ENCODE results near the gene TEX2.
"Not testable (repeated sequence)": the region's sequence is repeated elsewhere in the genome, so short reads cannot be mapped to it uniquely, and the experiment has no call there.

The TEX2 gene

DNA sequence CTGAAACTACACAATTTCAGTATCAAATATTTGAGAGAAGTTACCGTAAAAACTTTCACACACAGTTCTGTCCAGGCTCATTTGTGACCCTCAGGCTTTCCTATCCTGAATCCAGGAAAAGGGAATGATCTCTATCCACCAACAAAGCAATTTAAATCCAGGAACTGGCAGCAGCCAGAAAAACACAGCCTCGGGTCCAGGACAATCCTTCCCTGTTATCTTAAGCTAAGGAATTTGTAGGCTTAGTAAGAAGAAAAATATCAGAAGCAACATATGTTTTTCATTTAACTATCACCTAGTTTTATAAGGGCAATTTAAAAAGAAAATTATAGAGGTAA, 47.1 kb downstream of the TEX2 start:
- DNase-seq (ENCODE audit: extremely low read depth in 1 of 2, low read depth in 1 of 2), result no peak

GRCh38 chr17:64214950-64215349, 48.1 kb downstream of the TEX2 start:
- no peak for DNase-seq (ENCODE audit: extremely low read depth in 1 of 2, low read depth in 1 of 2)

- no peak for DNase-seq (ENCODE audit: extremely low read depth in 1 of 2, low read depth in 1 of 2)
These were observed 48.9 kb downstream of the TEX2 start for GRCh38 chr17:64213995-64214811.

GRCh38 chr17:64212122-64212521, 50.9 kb downstream of the TEX2 start:
- DNase-seq (ENCODE audit: extremely low read depth in 1 of 2, low read depth in 1 of 2), result no peak

DNA sequence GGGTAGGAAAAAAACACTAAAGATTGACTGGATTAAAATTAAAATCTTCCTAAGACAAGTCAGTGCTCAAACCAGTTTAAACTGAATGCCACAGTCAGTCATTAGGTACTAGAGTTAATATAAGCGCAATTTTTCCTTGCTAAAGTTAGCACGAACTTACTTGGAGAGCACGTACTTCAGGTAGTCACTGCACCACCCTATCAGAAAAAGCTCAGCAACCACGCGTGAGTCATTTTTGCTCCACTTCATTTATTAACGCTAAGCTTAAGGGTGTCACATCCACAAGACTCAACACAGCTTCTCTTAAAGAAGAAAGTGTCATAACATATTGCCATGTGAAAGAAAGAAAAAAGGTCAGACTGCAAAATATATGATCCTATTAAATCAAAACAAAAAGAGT, 53.1 kb downstream of the TEX2 start:
- no peak for DNase-seq (ENCODE audit: extremely low read depth in 1 of 2, low read depth in 1 of 2)

GRCh38 chr17:64209356-64209941, 53.6 kb downstream of the TEX2 start:
- no peak for DNase-seq (ENCODE audit: extremely low read depth in 1 of 2, low read depth in 1 of 2)

DNA sequence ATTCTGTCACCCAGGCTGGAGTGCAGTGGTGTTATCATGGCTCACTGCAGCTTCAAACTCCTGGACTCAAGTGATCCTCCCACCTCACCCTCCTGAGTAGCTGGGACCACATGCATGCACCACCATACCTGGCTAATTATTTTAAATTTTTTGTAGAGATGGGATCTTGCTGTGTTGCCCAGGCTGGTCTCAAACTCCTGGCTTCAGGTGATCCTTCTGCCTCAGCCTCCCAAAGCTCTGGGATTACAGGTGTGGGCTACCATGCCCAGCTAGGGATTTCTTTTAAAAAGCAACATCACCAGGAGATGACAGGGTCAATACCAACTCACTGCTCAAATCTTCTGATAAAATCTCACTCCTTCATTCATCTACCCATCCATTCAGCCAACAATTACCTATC, 54.4 kb downstream of the TEX2 start:
- DNase-seq (ENCODE audit: extremely low read depth in 1 of 2, low read depth in 1 of 2), result not testable (repeated sequence)

DNA sequence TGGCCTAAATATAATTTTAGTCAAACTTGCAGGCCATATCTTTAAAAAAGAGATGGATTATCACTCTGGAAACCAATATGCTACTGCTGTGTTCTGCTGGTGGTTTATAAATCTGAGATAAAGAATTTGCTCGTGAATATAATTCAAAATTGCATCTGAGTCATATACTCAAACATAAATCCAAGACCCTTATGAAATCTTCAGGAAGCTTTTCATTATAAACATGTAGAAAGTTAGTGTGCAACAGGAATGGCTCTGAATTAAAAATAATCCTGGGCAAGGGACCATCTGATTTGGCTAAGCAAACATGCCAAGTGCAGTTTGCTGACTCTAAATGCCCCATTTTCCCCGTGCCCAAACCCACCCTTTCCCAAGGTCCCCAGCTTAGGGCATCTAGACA, 57.3 kb downstream of the TEX2 start:
- no peak for DNase-seq (ENCODE audit: extremely low read depth in 1 of 2, low read depth in 1 of 2)

DNA sequence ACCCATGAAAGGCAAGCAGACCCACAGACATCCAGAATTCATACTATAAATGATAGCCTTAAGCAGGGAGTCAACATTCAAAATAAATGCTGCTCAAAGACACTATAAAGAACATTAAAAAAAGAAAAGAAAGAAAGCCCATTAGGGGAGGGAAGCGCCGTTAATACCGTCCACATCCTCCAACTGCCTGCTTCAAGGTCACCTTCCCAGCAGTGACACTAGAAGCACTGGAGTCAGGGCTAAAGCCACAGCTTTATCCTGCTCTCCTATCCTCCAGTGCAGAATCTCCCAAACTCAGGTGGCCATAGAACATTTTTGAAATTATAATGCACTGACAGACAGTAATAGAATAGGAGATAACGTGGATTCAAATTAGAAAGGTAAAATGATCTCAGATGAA, 59.4 kb downstream of the TEX2 start:
- DNase-seq (ENCODE audit: extremely low read depth in 1 of 2, low read depth in 1 of 2), result no peak

GRCh38 chr17:64202683-64203344, 60.2 kb downstream of the TEX2 start:
- DNase-seq (ENCODE audit: extremely low read depth in 1 of 2, low read depth in 1 of 2), result no peak

GRCh38 chr17:64200080-64201032, 62.7 kb downstream of the TEX2 start:
- peak in 1 of 2 donors; percentile 20 for DNase-seq (ENCODE audit: extremely low read depth in 1 of 2, low read depth in 1 of 2)

GRCh38 chr17:64198331-64199090, 64.5 kb downstream of the TEX2 start:
- DNase-seq (ENCODE audit: extremely low read depth in 1 of 2, low read depth in 1 of 2), result no peak

DNA sequence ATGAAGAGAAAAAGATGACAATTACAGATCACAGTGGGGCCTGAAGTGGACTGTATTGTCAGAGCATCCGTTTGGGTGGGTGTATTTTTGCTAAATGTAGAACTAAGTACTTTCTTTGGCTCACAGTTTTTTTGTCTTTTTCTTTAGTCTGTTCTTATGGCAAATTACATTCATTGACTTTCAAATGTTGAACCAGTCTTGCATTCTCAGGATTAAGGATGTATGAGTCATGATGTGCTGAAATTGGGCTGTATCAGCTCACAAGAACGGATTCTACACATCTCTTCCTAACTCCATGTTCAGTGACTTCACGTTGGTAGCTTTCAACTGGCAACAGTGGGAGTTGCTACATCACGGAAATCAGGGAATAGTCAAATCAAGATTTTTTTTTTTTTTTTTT, 66.5 kb downstream of the TEX2 start:
- DNase-seq (ENCODE audit: extremely low read depth in 1 of 2, low read depth in 1 of 2), result no peak

DNA sequence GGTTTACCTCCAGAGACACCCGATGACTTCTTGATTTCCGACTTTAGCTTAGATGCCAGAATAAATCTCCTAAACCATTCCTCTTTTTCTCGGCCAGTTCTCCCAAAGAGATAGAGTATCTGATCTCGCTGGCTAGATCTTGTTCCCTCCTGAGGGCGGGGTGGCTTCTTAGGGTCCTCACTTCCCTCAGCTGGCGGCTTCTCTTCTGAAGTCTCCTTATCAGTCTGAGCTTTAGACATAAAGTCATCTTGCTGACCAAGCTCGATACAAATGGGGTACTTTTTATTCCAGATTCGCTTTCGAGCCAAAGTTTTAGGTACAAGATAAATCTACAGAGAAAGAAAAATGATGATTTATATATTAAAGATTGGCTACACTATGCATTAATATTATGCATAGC, 69.5 kb downstream of the TEX2 start:
- no peak for DNase-seq (ENCODE audit: extremely low read depth in 1 of 2, low read depth in 1 of 2)

GRCh38 chr17:64192589-64192988, 70.5 kb downstream of the TEX2 start:
- no peak for DNase-seq (ENCODE audit: extremely low read depth in 1 of 2, low read depth in 1 of 2)

- DNase-seq (ENCODE audit: extremely low read depth in 1 of 2, low read depth in 1 of 2), result no peak
These were observed 72.6 kb downstream of the TEX2 start for GRCh38 chr17:64190472-64190871.

DNA sequence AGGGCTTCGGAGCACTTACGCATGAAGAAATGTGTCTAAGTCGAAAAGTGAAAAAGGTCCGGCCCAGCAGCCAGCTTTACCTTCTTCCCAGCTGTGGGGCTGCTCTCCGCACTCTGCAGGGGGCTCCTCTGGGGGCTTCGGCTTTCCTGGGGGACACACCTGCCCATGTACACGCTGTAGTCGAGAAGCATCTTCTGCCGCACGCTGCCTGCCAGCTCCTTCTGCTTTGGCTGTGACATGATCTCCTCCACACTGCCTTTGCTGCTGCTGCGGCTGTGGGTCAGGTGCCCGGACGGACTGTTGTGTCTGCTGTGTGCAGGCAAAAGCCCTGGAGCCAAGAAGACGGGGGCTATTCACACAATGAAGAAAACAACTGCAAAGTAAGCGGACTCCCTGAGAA, 75.0 kb downstream of the TEX2 start:
- DNase-seq (ENCODE audit: extremely low read depth in 1 of 2, low read depth in 1 of 2), result no peak

- DNase-seq (ENCODE audit: extremely low read depth in 1 of 2, low read depth in 1 of 2), result no peak
These were observed 75.8 kb downstream of the TEX2 start for GRCh38 chr17:64187093-64187895.

Data from stimulated activated CD8-positive, alpha-beta memory T cell treated with anti-CD3 and anti-CD28 coated beads, Interleukin-7, amount 100 ng/mL, for 48 hours (primary cell).